HG03060 (cell line): Measurements from ENCODE around the gene MRPL49.
"Not testable (repeated sequence)": the region's sequence is repeated elsewhere in the genome, so short reads cannot be mapped to it uniquely, and the experiment has no call there.

ENCODE experiments used
- ATAC-seq: cut with Tn5 transposase; IDR thresholded peaks from one replicate; pipeline ENCODE4 v1.9.1; 2021; ENCODE audit warnings: low read depth, moderate number of reproducible peaks; ENCODE audit not compliant: unreplicated experiment

Gene MRPL49

DNA sequence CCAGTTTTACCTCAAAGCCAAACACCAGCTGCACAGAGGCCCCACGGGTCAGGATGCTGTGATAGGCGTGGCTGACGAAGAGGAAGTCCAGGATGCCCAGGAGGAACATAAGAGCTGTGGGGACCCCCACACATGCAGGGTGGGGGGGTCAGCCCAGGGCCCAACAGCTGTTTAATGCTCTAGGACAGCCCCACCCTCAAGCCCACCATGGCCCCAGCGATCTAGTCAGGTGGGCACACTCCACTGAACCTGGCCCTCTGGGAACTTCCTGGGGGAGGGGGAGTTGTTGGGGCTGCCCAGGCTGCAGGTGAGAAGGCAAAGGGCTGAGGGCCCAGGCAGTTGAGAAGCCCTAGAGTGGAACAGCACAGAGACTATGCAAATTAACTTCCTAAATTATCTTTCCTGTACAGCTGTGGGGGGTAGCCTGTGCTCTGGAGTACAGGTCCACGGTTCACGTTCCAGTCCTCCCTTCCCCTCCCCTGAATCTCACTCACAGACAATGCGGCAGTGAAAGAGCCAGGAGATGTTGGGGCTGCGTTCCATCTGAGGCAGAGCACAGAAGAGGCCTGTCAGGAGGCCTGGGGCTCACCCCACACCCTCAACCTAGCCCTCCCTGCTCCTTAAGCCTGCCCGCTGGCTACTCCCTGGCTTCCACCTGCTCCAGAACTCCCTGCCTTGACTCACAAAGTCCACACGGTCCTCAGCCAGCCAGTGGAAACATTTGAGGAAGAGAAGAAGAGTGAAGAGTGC, 10.3 kb downstream of the MRPL49 start:
- ATAC-seq: no peak

GRCh38 chr11:65132988-65133700, 11.0 kb downstream of the MRPL49 start:
- no peak for ATAC-seq

DNA sequence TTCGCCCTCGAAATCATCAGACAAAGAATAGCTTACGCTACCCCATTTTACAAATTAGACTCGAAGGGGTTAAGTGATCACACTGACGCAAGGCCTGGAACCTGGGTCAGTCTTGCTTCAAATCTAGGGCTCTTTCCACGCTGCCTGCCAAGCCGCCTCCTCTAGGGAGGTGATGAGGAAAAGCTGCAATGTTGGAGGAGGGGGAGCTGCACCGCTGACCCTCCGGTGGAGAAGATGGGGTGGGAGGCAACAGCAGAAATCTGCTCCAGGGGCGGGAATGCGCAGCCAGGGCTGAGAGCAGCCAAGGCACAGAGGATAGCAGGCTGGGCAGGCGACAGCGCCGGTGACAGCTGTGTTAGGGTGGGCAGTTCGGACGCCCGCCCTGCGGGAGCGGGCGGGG, 11.6 kb downstream of the MRPL49 start:
- ATAC-seq: no peak

- ATAC-seq: peak; percentile 45
Measured at GRCh38 chr11:65134240-65134951, 12.3 kb downstream of the MRPL49 start, which contains the start of gene SYVN1. Gene SYVN1 (minus strand): TSS chr11:65134519. CDS start chr11:65133601, 918 bp downstream.

DNA sequence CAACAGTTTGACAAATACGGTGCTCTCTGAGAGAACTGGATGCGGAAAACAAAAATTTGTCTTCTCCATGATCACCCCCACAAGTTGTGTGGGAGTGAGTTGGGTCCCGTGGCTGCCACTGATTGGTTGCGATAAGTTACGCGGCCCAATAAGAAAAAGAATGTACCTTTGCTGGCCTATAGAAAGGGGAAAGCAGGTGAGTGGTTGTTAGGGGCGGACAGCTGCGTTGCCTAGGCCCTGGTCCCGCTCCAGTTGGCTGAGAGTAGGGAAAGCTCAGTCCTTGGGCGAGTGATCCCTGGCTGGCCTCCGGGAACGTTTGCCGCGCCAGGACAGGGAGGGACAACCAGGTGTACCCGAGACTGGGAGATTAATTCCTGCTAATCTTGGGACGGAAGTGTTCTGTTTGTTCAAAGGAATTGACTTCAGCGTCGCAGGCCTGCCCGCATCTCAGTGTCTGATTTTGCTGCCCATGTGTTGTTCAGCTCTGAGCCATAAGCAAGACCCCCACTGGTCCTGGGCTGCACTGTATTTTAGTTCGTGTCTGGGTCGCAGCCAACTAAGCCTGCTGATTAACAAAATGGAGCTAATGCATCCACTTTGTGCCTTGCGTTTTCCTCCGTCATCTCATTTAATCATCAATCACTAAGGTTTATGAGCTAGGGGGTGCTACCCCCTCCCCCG, 13.0 kb downstream of the MRPL49 start:
- peak; percentile 47 for ATAC-seq

DNA sequence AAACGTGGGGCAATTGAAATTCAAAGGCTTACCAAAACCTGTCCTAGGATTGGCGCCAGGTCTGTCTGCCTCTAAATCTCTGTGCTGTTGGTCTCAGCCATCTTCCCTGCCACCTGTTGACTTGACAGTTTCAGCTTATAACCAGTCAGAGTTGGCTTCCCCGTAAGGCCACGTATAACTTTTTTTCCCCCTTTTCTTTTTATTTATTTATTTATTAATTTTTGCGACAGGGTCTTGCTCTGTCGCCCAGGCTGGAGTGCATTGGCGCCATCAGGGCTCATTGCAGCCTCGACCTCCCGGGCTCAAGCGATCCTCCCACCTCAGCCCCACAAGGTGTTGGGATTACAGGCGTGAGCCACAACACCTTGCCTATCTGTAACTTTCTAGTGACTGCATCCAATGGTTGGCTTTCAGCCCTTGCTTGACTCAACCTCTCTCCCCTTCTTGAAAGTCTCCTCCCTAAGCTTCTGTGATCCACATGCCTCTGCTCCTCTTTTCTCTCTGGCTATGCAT, 13.6 kb downstream of the MRPL49 start:
- ATAC-seq: no peak

DNA sequence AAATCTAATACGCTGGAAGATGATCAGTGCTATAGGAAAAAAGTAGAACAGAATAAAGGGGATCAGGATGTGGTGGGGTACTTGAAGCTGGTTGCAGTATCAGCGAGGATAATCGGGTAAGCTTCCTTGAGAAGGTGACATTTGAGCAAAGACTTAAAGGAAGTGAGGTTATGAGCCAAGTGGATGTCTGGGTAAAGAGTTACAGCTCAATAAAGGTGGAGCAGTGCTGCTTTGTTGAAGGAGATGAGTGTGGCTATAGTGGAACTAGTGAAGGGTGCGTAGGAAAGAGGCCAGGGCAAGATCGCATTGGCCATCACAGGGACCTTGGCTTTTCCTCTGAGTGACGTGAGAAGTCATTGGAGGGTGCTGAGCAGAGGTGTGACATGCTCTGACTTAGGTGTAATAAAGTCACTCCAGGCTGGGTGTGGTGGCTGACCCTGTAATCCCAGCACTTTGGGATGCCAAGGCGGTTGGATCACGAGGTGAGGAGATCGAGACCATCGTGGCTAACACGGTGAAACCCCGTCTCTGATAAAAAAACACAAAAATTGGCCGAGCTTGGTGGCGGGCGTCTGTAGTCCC, 14.5 kb downstream of the MRPL49 start:
- ATAC-seq: no peak

- ATAC-seq: no peak
Measured at GRCh38 chr11:65141896-65142494, 19.9 kb downstream of the MRPL49 start.

GRCh38 chr11:65147352-65148075, 25.4 kb downstream of the MRPL49 start:
- no peak for ATAC-seq

GRCh38 chr11:65148657-65149056, 26.5 kb downstream of the MRPL49 start:
- no peak for ATAC-seq

- not testable (repeated sequence) for ATAC-seq
Measured at GRCh38 chr11:65150131-65150508, 28.0 kb downstream of the MRPL49 start.

DNA sequence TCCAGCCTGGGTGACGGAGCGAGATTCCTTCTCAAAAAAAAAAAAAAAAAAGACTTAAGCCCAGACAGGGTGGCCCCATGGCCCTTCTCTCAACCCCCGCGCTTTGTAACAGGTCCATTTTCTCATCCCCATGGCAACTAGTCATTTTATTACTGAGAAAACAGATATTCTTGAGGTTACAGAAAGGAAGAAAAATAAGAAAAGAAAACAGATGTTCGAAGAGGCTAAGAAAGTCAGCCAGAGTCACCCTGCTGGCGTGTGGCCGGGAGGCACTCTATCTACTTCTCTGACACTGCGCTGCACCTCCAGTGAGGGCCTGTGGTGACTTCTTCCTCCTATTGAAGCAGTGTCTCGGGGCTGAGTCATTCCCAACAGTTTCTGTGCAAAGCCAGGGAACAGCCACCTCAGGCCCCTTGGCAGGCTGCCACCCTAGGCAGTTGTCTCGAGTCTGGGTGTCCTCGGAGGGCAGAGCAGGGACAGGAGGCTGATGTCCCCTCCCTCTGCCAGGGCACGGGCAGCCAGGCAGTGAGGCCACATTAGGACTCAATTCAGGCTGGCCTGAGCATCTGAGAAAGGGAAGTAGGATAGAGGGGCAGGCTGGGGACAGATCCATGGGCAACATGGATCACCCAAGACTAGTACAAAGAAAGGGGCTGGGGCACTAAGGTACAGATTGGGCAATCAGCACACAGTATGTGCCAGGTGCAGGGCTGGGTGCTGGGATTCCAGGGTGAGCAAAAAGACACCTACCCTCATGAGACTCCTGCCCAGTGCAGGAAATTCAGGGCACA, 28.6 kb downstream of the MRPL49 start:
- ATAC-seq: no peak

DNA sequence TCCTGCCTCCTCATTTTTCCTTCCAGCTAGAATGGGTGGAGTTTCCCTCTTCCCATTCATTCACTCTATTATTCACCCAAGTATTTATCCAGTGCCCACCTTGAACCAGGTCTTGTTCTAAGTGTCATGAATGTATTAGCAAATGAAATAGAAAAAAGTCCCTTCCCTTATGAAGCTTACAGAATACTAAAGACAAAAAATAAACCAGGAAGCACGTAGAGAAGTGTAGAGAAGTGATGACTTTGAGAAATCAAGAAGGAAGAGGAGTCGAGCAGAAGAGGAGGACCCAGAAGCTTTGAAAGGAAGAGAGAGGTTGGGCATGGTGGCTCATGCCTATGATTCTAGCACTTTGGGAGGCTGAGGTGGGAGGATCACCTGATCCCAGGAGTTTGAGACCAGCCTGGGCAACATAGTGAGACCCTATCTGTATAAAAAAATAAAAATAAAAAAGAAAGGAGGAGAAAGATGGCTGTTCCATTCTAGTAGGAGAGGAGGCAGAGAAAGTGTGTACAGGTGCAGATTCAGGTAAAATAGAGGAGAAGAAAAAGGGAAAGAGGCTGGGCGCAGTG, 29.3 kb downstream of the MRPL49 start:
- ATAC-seq: no peak

DNA sequence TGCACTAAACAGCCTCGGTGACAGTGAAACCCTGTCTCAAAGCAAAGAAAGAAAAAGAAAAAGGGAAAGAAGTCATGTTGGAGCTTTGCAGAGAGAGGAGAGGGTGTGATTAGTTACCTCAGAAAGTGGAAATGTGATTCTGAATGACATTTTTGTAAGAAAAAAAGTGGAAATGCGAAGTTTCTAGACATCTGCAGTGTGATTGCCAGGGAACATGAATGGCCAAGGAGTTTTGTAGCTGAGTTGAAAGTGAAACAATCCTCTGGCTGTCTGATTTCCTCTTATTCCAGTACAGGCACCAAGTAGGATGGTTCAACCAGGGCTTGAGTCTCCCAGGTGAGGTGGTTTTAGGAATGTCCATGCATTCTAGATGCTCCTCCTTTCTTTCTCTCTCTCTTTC, 30.0 kb downstream of the MRPL49 start:
- no peak for ATAC-seq

GRCh38 chr11:65156256-65156655, 34.1 kb downstream of the MRPL49 start:
- ATAC-seq: no peak

- no peak for ATAC-seq
Measured at GRCh38 chr11:65156926-65157325, 34.8 kb downstream of the MRPL49 start.

GRCh38 chr11:65157336-65157735, 35.2 kb downstream of the MRPL49 start:
- ATAC-seq: no peak

DNA sequence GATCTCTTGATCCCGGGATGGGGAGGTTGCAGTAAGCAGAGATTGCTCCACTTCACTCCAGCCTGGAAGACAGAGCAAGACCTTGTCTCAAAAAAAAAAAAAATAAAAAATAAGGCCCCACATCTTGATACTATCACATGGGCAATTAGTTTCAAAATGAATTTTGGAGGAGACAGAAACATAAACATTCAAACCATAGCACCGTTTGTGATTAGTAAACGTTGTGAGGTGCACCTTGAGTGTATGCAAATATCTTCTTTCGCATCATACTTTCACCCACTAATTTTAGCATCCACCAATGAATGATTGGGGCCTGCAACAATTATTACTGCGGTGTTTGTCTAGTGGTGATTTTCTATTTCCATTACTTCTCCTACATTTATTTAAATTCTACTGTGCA, 36.9 kb downstream of the MRPL49 start:
- peak; percentile 71 for ATAC-seq
